Measurements from ENCODE around the gene CPSF3.

- TF ChIP-seq SUZ12 (IDR thresholded peaks at IDR 0.05), result no peak
- TF ChIP-seq HDGF (IDR thresholded peaks at IDR 0.05; ENCODE audit: borderline replicate concordance), result no peak
- no peak for TF ChIP-seq BHLHE40 (IDR thresholded peaks at IDR 0.05; ENCODE audit: borderline replicate concordance)
- no peak for TF ChIP-seq LEF1 (IDR thresholded peaks at IDR 0.05; ENCODE audit: borderline replicate concordance)
- no peak for TF ChIP-seq ELF4 (IDR thresholded peaks at IDR 0.05)
- no peak for TF ChIP-seq SP1 (IDR thresholded peaks at IDR 0.05)
- TF ChIP-seq FOXM1 (IDR thresholded peaks at IDR 0.05; ENCODE audit: borderline replicate concordance), result no peak
- TF ChIP-seq ARNT (IDR thresholded peaks at IDR 0.05), result no peak
- no peak for TF ChIP-seq FOXA1 (IDR thresholded peaks at IDR 0.05)
- no peak for TF ChIP-seq CTBP1 (IDR thresholded peaks at IDR 0.05; ENCODE audit: borderline replicate concordance)
- no peak for TF ChIP-seq FOXK2 (IDR thresholded peaks at IDR 0.05)
- TF ChIP-seq L3MBTL2 (conservative IDR thresholded peaks at IDR 0.05), result no peak
- no peak for TF ChIP-seq ZNF384 (IDR thresholded peaks at IDR 0.05)
- TF ChIP-seq PKNOX1 (IDR thresholded peaks at IDR 0.05), result no peak
These were observed 67.3 kb downstream of the CPSF3 start for GRCh38 chr2:9490789-9491188.

Measured in HEK293T (cell line).